Neural progenitor cell (in vitro differentiated cells): ENCODE results near the gene TPI1. TPM values are rescaled to one million over a fixed set of nuclear protein-coding genes. Genes with fewer than 3 reads are reported as not detected.

Source experiments
- DNase-seq: peaks from one replicate; pipeline ENCODE4 v3.0.0-alpha.2; 2016; ENCODE audit warnings: low spot score
- H2AFZ ChIP-seq: fragments of 200-600 bp; sonication (generic); replicated peaks from 2 replicates; pipeline ENCODE4 v1.6.1; 2016; ENCODE audit warnings: antibody characterized with exemption
- H3F3A ChIP-seq: fragments of 200-600 bp; sonication (generic); 2 replicates; pipeline ENCODE4 v1.6.1; 2016; ENCODE audit warnings: antibody characterized with exemption, low read depth
- H3K27ac ChIP-seq: fragments of 200-600 bp; sonication (generic); 2 replicates; pipeline ENCODE4 v1.5.1; 2016; ENCODE audit warnings: mild to moderate bottlenecking
- H3K27me3 ChIP-seq: fragments of 200-600 bp; sonication (generic); 2 replicates; pipeline ENCODE4 v1.6.1; 2016; ENCODE audit warnings: mild to moderate bottlenecking, moderate library complexity
- H3K36me3 ChIP-seq: fragments of 200-600 bp; sonication (generic); 2 replicates; pipeline ENCODE4 v1.5.1; 2016
- H3K4me1 ChIP-seq: fragments of 200-600 bp; sonication (generic); 2 replicates; pipeline ENCODE4 v1.6.1; 2016; ENCODE audit warnings: mixed run types
- H3K4me2 ChIP-seq: fragments of 200-600 bp; sonication (generic); 2 replicates; pipeline ENCODE4 v1.6.1; 2016
- H3K4me3 ChIP-seq: fragments of 200-600 bp; sonication (generic); 2 replicates; pipeline ENCODE4 v1.5.1; 2016
- H3K79me2 ChIP-seq: fragments of 200-600 bp; sonication (generic); 2 replicates; pipeline ENCODE4 v1.6.1; 2016; ENCODE audit warnings: low read depth
- H3K9ac ChIP-seq: fragments of 200-600 bp; sonication (generic); 2 replicates; pipeline ENCODE4 v1.6.1; 2016
- H3K9me3 ChIP-seq: fragments of 200-600 bp; sonication (generic); 2 replicates; pipeline ENCODE4 v1.5.1; 2016; ENCODE audit warnings: low read depth
- H4K20me1 ChIP-seq: fragments of 200-600 bp; sonication (generic); 2 replicates; pipeline ENCODE4 v1.6.1; 2016; ENCODE audit warnings: low read depth
- H3K27ac Mint-ChIP-seq: 3 replicates; pipeline ENCODE4 v1.8.0; 2021; ENCODE audit warnings: mixed read lengths
- H3K27me3 Mint-ChIP-seq: 2 replicates; pipeline ENCODE4 v1.8.0; 2022; ENCODE audit warnings: low read depth, mild to moderate bottlenecking, inconsistent platforms, moderate library complexity, mixed read lengths; ENCODE audit not compliant: insufficient read depth
- H3K36me3 Mint-ChIP-seq: 3 replicates; pipeline ENCODE4 v1.8.0; 2021; ENCODE audit warnings: mixed read lengths
- H3K4me1 Mint-ChIP-seq: 3 replicates; pipeline ENCODE4 v1.8.0; 2021; ENCODE audit warnings: mixed read lengths
- H3K4me3 Mint-ChIP-seq: 3 replicates; pipeline ENCODE4 v1.8.0; 2021; ENCODE audit warnings: mild to moderate bottlenecking, moderate library complexity, mixed read lengths
- H3K9me3 Mint-ChIP-seq: 3 replicates; pipeline ENCODE4 v1.8.0; 2020; ENCODE audit warnings: mixed read lengths
- EZH2 ChIP-seq: fragments of 200-600 bp; sonication (generic); IDR thresholded peaks from 2 replicates; pipeline ENCODE4 v1.6.1; 2017; ENCODE audit warnings: antibody characterized with exemption, mild to moderate bottlenecking, moderate library complexity
- EZH2phosphoT487 ChIP-seq: fragments of 200-600 bp; sonication (generic); IDR thresholded peaks from 2 replicates; pipeline ENCODE4 v1.6.1; 2017; ENCODE audit warnings: antibody characterized with exemption
- total RNA-seq: library from RNA; depleted of rRNA; stranded (reverse); fragments of >200 nt; gene quantifications from 2 replicates; pipeline ENCODE4 v1.2.3, GENCODE V29; 2015; ENCODE audit warnings: low replicate concordance
- TF ChIP-seq, protein P1 (sequence below): fragments of 200-600 bp; sonication (generic); IDR thresholded peaks from 2 replicates; pipeline ENCODE4 v1.5.1; 2017; ENCODE audit warnings: antibody characterized with exemption, mild to moderate bottlenecking

The TPI1 gene
- total RNA-seq, 1 donor from 2014 or later = 1,038 TPM

DNA sequence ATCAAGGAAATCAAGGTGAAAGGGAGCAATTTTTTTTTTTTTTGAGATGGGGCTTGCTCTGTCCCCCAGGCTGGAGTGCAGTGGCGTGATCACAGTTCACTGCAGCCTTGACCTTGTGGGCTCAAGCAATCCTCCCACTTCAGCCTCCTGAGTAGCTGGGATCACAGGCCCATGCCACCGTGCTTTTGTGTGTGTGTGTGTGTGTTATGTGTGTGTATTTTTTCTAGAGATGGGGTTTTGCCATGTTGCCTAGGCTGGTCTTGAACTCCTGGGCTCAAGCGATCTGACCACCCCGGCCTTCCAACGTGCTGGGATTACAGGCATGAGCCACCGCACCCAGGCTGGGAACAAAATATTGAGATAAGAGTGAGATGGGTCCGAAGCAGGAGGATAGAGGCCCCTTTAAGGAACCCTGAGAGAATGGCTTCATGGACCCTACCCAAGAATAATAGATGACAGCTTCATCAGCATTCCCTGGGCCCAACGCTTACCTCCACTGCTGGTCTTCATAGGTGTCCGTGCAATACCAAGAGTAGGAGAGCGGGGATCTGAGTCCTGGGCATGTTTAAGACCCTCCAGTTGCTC, 17.3 kb upstream of the TPI1 start:
- no peak for DNase-seq
- Histone ChIP-seq H3K4me1 (peaks cover 19% of the 10 kb centered on the region), H3K27me3 (no peaks in the 10 kb centered on the region), H3K36me3 (no peaks in the 10 kb centered on the region), H3K79me2 (peaks cover 49% of the 10 kb centered on the region), H2AFZ (no peak overlapping the region), H3K4me2 (peak overlapping the region; percentile 88), H3F3A (peaks cover 47% of the 10 kb centered on the region), H3K4me3 (peak overlapping the region; percentile 73), H3K9ac (peak overlapping the region; percentile 16), H4K20me1 (peaks cover 32% of the 10 kb centered on the region), H3K27ac (no peak overlapping the region), H3K9me3 (no peaks in the 10 kb centered on the region)
- TF ChIP-seq EZH2 (no peak), EZH2phosphoT487 (no peak)
- TF ChIP-seq, protein P1, sequence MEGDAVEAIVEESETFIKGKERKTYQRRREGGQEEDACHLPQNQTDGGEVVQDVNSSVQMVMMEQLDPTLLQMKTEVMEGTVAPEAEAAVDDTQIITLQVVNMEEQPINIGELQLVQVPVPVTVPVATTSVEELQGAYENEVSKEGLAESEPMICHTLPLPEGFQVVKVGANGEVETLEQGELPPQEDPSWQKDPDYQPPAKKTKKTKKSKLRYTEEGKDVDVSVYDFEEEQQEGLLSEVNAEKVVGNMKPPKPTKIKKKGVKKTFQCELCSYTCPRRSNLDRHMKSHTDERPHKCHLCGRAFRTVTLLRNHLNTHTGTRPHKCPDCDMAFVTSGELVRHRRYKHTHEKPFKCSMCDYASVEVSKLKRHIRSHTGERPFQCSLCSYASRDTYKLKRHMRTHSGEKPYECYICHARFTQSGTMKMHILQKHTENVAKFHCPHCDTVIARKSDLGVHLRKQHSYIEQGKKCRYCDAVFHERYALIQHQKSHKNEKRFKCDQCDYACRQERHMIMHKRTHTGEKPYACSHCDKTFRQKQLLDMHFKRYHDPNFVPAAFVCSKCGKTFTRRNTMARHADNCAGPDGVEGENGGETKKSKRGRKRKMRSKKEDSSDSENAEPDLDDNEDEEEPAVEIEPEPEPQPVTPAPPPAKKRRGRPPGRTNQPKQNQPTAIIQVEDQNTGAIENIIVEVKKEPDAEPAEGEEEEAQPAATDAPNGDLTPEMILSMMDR = no peak
- Mint-ChIP-seq H3K4me1 (peaks cover 47% of the 10 kb centered on the region), H3K9me3 (no peaks in the 10 kb centered on the region), H3K36me3 (peaks cover 34% of the 10 kb centered on the region), H3K4me3 (peak overlapping the region; percentile 93), H3K27ac (peak overlapping the region; percentile 68), H3K27me3 (peaks cover 5% of the 10 kb centered on the region)

DNA sequence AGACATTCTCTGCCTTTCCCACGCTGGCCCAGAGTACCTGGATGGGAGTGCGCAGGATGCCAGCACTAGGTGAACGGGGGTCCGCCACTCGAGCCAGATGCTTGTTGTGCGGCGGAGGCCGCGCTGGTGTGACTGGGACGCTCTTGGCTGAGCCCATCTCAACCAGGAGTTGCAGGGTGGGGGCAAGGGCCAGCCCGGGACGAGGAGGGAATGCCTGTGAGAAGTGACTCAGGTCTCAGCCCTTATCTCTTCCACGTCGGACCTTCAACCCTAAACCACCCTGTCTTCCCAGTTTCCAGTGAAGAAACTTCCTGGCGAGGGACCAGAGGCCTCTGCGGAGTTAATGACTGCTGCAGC, 16.6 kb upstream of the TPI1 start:
- DNase-seq = no peak
- Mint-ChIP-seq H3K4me1 (peaks cover 47% of the 10 kb centered on the region), H3K27ac (peak overlapping the region; percentile 97), H3K27me3 (peaks cover 5% of the 10 kb centered on the region), H3K36me3 (peaks cover 33% of the 10 kb centered on the region), H3K4me3 (peak overlapping the region; percentile 93), H3K9me3 (no peaks in the 10 kb centered on the region)
- Histone ChIP-seq H3K9ac (peak overlapping the region; percentile 16), H3K36me3 (no peaks in the 10 kb centered on the region), H4K20me1 (peaks cover 32% of the 10 kb centered on the region), H3K4me1 (peaks cover 19% of the 10 kb centered on the region), H3K27me3 (no peaks in the 10 kb centered on the region), H3K4me3 (peak overlapping the region; percentile 73), H3K27ac (no peak overlapping the region), H3K9me3 (no peaks in the 10 kb centered on the region), H3K4me2 (peak overlapping the region; percentile 88), H3K79me2 (peaks cover 54% of the 10 kb centered on the region), H3F3A (peaks cover 47% of the 10 kb centered on the region), H2AFZ (no peak overlapping the region)
- TF ChIP-seq EZH2phosphoT487 = no peak
- TF ChIP-seq, protein P1 = no peak
- TF ChIP-seq EZH2 = no peak

- peak within 1 kb of the TSS; percentile 73 for H3K4me3 ChIP-seq
- peak within 1 kb of the TSS; percentile 88 for H3K4me2 ChIP-seq
- H3K36me3 ChIP-seq = no peaks in the 10 kb centered on the region
- no peak for TF ChIP-seq EZH2
- TF ChIP-seq EZH2phosphoT487 = no peak
- TF ChIP-seq, protein P1 = no peak
- no peaks in the 10 kb centered on the region for H3K9me3 ChIP-seq
- H2AFZ ChIP-seq = peak within 1 kb of the TSS; percentile 90
- peaks cover 5% of the 10 kb centered on the region for H3K27me3 Mint-ChIP-seq
- peak within 1 kb of the TSS; percentile 93 for H3K4me3 Mint-ChIP-seq
- peak within 1 kb of the TSS; percentile 16 for H3K9ac ChIP-seq
- no peaks in the 10 kb centered on the region for H3K9me3 Mint-ChIP-seq
- H3K27ac Mint-ChIP-seq = peak within 1 kb of the TSS; percentile 97
- H3K27me3 ChIP-seq = no peaks in the 10 kb centered on the region
- peaks cover 46% of the 10 kb centered on the region for H3K4me1 Mint-ChIP-seq
- H3K4me1 ChIP-seq = peaks cover 19% of the 10 kb centered on the region
- H3K79me2 ChIP-seq = peaks cover 54% of the 10 kb centered on the region
- peaks cover 32% of the 10 kb centered on the region for H4K20me1 ChIP-seq
- peaks cover 32% of the 10 kb centered on the region for H3K36me3 Mint-ChIP-seq
- peaks cover 42% of the 10 kb centered on the region for H3F3A ChIP-seq
- H3K27ac ChIP-seq = peak within 1 kb of the TSS; percentile 26
- peak; percentile 99 for DNase-seq
These were observed 16.0 kb upstream of the TPI1 start, which contains the start of gene CDCA3 for GRCh38 chr12:6851153-6851920. TSS of gene CDCA3 (minus strand) at chr12:6851286. CDS start at chr12:6850952, 334 bp downstream.
